RKO (cell line): ENCODE measurements around the gene PSMF1.
"Not testable (repeated sequence)": the region's sequence is repeated elsewhere in the genome, so short reads cannot be mapped to it uniquely, and the experiment has no call there.

Experiments
- DNase-seq: peaks from one replicate; pipeline ENCODE4 v3.0.0-alpha.2; 2016; ENCODE audit warnings: low spot score

The PSMF1 gene

GRCh38 chr20:1122388-1123315, 4.2 kb downstream of the PSMF1 start:
- DNase-seq, result no peak

DNA sequence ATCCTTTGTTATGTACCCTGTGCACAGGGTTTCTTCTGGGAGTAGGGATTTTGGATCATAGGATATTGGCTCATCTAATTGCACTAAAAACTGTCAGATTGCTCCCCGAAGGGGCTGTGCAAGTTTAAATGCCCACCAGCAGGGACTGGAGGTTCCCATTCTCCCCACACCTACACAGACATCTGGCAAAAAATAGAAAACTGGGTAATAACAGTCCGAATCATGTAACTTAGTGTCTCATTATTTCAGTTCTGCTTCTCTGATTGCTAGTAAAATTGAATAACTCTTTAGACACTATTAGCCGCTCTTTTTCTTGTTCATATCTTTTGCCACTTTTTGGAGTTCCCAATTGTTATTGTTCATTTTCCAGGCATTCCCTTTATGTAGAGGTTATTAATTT, 5.3 kb downstream of the PSMF1 start:
- no peak for DNase-seq

DNA sequence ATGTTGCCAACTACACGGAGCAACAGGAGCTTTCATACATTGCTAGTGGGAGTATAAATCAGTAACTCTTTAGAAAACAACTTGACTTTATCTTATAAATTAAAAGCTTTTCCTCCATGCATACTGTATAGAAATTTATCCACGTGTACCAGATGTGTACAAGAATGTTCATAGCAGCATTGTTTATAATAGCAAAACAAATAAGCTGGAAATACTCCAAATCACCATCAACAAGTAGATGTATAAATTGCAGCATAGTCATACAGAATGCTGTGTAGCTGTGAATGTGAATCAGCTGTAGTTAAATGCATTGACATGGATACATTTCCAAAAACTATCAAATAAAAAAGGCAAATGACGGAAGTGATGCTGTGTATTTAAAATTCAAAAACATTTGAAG, 6.0 kb downstream of the PSMF1 start:
- no peak for DNase-seq

DNA sequence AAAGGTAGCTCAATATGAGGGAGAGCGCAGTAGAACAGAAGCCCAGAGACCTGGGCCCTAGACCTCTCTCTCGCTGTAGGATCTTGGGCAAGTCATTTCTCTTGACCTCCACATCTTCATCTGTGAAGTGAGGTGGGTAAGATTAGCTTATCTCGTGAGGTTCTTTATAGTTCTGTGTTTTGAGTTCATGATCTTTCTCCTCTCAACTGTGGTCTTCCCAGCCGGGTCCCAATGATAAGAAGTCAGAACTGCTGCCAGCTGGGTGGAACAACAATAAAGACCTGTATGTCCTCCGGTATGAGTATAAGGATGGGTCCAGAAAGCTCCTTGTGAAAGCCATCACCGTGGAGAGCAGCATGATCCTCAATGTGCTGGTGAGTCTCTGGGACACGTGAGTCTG, 6.9 kb downstream of the PSMF1 start:
- DNase-seq, result no peak

DNA sequence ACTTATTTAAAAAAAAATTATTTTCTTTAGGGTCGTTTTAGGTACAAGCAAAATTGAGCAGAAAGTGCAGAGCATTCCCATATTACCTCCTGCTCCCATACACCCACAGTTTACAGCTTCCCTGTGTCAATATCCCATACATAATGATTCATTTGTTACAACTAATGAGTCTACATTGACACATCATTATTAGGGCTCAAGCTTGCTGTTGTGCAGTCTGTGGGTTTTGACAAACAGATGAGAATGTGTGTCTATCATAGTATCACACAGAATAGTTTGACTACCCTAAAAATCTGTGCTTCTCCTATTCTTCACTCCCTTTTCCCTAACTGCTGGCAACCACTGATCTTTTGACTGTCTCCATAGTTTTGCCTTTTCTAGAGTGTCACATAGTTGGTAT, 9.4 kb downstream of the PSMF1 start:
- DNase-seq, result peak; percentile 44

- no peak for DNase-seq
Observed at GRCh38 chr20:1130058-1130694, 11.8 kb downstream of the PSMF1 start.

- no peak for DNase-seq
Observed at GRCh38 chr20:1130847-1131246, 12.4 kb downstream of the PSMF1 start.

- no peak for DNase-seq
Observed at GRCh38 chr20:1131354-1131753, 13.0 kb downstream of the PSMF1 start.

GRCh38 chr20:1134355-1134754, 16.0 kb downstream of the PSMF1 start:
- no peak for DNase-seq

DNA sequence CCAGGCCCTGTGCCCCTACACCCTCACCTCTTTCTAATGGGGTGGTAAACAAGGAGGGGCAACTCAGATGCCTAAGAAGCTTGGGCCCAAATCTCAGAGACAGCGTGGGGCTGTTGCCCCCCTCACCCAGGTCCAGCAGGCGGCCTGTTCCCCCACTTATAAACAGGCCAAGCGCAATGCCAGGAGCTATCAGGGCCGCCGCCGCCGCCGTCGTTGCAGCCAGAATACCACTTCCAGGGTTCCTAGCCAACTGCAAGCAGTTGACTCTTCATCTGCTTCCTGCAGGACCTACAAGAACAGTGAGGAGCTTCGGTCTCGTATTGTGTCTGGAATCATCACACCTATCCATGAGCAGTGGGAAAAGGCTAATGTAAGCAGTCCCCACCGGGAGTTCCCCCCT, 16.4 kb downstream of the PSMF1 start:
- DNase-seq, result no peak

GRCh38 chr20:1137236-1137635, 18.8 kb downstream of the PSMF1 start:
- DNase-seq, result no peak

GRCh38 chr20:1144401-1145172, 26.2 kb downstream of the PSMF1 start:
- DNase-seq, result no peak

- DNase-seq, result no peak
Observed at GRCh38 chr20:1146957-1147356, 28.6 kb downstream of the PSMF1 start.

DNA sequence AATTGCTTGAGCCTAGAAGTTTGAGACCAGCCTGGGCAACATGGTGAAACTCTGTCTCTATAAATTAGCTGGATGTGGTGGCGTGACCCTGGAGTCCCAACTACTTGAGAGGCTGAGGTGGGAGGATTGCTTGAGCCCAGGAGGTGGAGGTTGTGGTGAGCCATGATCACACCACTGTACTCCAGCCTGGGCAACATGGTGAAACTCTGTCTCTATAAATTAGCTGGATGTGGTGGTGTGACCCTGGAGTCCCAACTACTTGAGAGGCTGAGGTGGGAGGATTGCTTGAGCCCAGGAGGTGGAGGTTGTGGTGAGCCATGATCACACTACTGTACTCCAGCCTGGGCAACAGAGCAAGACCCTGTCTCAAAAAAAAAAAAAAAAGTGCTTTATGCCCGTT, 31.4 kb downstream of the PSMF1 start:
- DNase-seq, result not testable (repeated sequence)

DNA sequence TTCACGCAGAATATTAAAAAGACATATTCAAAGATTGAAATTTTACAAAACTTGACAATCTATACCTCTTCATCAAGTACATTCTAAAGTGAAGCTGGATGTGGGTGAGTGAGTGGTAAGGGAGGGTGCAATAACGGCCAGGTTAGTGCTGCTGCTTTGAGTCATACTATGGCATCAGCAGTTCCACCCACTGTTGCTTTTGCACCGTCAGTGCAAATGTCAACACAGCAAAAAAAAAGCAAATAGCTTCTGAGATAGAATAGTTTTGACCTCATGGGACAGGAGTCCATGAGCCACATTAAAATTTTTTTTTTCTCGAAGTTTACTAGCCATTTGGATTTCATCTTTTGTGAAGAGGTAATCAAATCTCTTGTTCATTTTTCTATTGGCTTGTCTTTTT, 31.8 kb downstream of the PSMF1 start:
- no peak for DNase-seq

DNA sequence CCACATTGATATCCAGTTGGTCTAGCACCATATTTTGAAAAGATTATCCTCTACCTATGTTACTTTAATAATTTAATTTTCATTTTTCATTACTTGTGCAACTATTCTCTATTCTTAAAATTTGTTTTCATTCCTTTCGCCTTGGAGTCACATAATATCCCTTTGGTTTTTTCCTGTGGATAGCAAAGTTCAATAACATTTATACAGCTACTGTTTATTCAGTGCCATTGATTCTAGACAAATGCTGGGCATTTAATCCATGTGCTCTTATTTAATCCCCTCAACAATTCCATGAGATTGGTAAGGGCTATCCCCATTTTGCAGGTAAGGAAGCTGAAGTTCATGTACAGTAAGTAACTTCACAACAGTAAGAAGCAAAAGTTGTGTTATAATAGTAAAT, 32.6 kb downstream of the PSMF1 start:
- no peak for DNase-seq

- DNase-seq, result no peak
Observed at GRCh38 chr20:1154226-1154625, 35.8 kb downstream of the PSMF1 start.

DNA sequence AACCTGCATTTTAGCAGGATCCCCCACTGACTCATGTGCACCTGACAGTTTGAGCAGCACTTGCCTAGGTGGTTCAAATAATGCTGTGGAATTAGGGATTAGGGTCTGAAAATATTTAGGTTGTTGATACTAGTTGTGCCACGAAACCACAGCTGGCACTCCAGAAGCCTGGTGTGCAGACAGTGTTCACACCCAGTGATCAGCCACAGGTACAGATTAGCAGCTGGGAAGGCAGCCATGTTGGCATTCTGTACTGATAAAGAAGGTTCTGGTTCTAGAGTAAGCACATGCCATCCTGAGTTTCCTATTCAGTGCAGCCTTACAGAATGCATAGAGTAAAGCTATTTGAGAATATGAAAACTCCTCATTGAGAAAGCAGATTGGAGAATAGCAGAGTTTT, 36.3 kb downstream of the PSMF1 start:
- no peak for DNase-seq

- no peak for DNase-seq
Observed at GRCh38 chr20:1155342-1155741, 36.9 kb downstream of the PSMF1 start.

DNA sequence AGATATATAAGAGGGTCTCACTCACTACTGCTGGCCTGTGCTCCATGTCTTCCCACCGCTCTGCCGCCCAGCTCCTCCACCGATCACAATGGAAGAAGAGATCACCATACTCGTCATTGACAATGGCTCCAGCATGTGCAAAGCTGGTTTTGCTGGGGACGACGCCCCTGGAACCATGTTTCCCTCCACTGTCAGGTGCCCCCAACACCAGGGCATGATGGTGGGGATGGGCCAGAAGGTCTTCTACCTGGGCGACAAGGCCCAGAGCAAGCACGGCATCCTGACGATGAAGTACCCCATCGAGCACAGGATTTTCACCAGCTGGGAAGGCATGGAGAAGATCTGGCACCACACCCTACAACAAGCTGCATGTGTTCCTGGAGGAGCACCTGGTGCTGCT, 42.1 kb downstream of the PSMF1 start:
- no peak for DNase-seq

DNA sequence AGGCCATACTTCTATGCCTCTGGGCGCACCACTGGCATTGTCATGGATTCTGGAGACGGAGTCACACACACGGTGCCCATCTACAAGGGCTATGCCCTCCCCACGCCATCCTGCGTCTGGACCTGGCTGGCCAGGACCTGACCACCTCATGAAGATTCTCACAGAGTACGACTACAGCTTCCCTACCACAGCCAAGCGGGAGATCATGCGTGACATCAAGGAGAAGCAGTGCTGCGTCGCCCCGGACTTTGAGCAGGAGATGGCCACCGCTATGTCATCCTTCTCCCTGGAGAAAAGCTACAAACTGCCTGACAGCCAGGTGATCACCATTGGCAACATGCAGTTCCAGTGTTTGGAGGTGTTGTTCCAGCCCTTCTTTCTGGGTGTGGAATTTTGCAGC, 42.6 kb downstream of the PSMF1 start:
- no peak for DNase-seq

DNA sequence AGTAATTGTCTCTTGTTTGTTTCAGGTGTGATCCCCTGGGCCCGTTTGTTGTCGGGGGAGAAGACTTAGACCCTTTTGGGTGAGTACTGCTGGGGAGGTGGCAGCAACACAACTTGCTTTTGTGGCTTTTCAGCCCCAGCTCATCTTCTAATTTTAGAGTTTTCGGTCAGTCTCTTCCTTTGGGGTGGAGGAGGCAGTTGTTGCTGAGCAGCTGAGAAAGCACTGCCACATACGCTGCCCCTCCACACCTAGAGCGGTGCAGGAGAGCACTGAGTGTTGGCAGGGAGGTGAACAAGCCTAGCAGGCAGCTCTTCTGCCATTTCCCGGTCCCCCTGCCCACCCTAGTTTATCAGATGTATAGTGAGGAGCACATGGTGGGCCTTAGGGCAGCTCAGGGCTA, 44.7 kb downstream of the PSMF1 start:
- no peak for DNase-seq

- DNase-seq, result no peak
Observed at GRCh38 chr20:1163653-1164052, 45.3 kb downstream of the PSMF1 start.
